ENCODE data around the gene MYO9B.
"Not testable (repeated sequence)": the region's sequence is repeated elsewhere in the genome, so short reads cannot be mapped to it uniquely, and the experiment has no call there.

MYO9B gene

DNA sequence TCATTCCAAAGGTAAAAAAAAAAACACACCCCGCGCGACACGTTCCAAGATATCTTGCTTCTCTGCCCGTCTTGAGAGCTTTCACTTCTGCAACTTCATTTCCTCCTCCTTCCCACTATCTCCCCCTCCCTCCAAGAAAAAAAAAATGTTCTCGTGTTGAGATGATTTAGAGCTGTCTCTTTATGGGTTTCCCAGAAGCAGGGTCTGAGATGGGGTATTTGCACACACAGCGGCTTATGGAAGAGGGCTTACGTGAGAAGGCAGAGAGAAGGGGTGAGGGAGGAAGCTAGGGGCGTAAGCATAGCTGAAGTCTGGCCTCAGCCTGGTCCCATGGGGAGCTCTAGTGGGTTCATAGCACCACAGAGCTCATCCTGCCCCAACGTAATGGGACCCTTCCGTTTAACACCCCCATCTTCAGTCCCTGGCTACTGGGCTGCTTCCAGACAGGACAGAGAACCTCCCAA, 108.3 kb downstream of the MYO9B start:
- Histone ChIP-seq H3K36me3 (ENCODE audit: insufficient read depth, low read length) (peaks cover 32% of the 10 kb centered on the region), H3K9ac (ENCODE audit: low read length) (peak overlapping the region; percentile 45), H3K4me3 (ENCODE audit: low read depth, low read length, poor library complexity, severe bottlenecking) (peak overlapping the region; percentile 11), H3K4me1 (ENCODE audit: insufficient read depth, low read length, severe bottlenecking) (peaks cover 38% of the 10 kb centered on the region), H3F3A (ENCODE audit: insufficient read depth, low read length) (no peaks in the 10 kb centered on the region), H3K4me2 (ENCODE audit: low read length) (peak overlapping the region; percentile 49), H3K9me2 (ENCODE audit: low read depth, low read length) (no peaks in the 10 kb centered on the region), H2AFZ (ENCODE audit: low read length) (no peak overlapping the region), H3K27ac (ENCODE audit: low read depth, low read length, poor library complexity, severe bottlenecking) (peak overlapping the region; percentile 85), H3K9me3 (ENCODE audit: low read length) (no peaks in the 10 kb centered on the region), H3K79me2 (ENCODE audit: insufficient read depth, low read length) (no peaks in the 10 kb centered on the region), H3K27me3 (ENCODE audit: insufficient read depth, low read length) (no peaks in the 10 kb centered on the region), H4K20me1 (ENCODE audit: insufficient read depth, low read length) (no peaks in the 10 kb centered on the region)
- TF ChIP-seq, protein P1, sequence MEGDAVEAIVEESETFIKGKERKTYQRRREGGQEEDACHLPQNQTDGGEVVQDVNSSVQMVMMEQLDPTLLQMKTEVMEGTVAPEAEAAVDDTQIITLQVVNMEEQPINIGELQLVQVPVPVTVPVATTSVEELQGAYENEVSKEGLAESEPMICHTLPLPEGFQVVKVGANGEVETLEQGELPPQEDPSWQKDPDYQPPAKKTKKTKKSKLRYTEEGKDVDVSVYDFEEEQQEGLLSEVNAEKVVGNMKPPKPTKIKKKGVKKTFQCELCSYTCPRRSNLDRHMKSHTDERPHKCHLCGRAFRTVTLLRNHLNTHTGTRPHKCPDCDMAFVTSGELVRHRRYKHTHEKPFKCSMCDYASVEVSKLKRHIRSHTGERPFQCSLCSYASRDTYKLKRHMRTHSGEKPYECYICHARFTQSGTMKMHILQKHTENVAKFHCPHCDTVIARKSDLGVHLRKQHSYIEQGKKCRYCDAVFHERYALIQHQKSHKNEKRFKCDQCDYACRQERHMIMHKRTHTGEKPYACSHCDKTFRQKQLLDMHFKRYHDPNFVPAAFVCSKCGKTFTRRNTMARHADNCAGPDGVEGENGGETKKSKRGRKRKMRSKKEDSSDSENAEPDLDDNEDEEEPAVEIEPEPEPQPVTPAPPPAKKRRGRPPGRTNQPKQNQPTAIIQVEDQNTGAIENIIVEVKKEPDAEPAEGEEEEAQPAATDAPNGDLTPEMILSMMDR (IDR thresholded peaks at IDR 0.05; ENCODE audit: low read length): no peak
- TF ChIP-seq EZH2 (IDR thresholded peaks at IDR 0.05; ENCODE audit: borderline replicate concordance, low read length): no peak

DNA sequence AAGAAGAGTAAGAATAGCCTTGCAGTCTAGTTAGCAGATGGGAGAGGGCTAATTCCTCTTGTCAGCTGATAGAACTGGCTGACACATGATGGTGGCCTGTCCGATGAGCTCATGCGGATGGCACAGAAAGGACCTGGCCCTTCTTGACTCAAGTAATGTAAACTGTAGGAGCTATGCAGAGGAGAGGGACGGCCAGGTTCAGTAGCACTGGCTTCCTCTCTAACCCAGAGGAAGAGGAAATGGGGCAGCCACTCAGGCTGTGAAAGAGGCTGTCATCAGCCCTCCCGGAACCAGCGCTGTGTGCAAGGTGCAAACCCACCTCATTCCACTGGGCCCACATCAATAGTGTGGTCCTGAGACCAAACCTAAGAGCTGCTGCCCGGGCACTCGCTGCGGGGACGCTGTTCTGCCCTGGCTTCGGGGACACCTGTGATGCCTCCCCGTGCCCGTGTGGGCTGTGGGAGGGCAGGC, 108.8 kb downstream of the MYO9B start:
- Histone ChIP-seq H2AFZ (ENCODE audit: low read length) (no peak overlapping the region), H3K27ac (ENCODE audit: low read depth, low read length, poor library complexity, severe bottlenecking) (peak overlapping the region; percentile 85), H4K20me1 (ENCODE audit: insufficient read depth, low read length) (no peaks in the 10 kb centered on the region), H3F3A (ENCODE audit: insufficient read depth, low read length) (no peaks in the 10 kb centered on the region), H3K79me2 (ENCODE audit: insufficient read depth, low read length) (no peaks in the 10 kb centered on the region), H3K27me3 (ENCODE audit: insufficient read depth, low read length) (no peaks in the 10 kb centered on the region), H3K9me2 (ENCODE audit: low read depth, low read length) (no peaks in the 10 kb centered on the region), H3K4me2 (ENCODE audit: low read length) (peak overlapping the region; percentile 49), H3K9me3 (ENCODE audit: low read length) (no peaks in the 10 kb centered on the region), H3K9ac (ENCODE audit: low read length) (peak overlapping the region; percentile 45; the same call in 1 of the 2 replicates), H3K4me3 (ENCODE audit: low read depth, low read length, poor library complexity, severe bottlenecking) (peak overlapping the region; percentile 11), H3K4me1 (ENCODE audit: insufficient read depth, low read length, severe bottlenecking) (peaks cover 35% of the 10 kb centered on the region), H3K36me3 (ENCODE audit: insufficient read depth, low read length) (peaks cover 37% of the 10 kb centered on the region)
- TF ChIP-seq EZH2 (IDR thresholded peaks at IDR 0.05; ENCODE audit: borderline replicate concordance, low read length): no peak
- TF ChIP-seq, protein P1 (IDR thresholded peaks at IDR 0.05; ENCODE audit: low read length): no peak

DNA sequence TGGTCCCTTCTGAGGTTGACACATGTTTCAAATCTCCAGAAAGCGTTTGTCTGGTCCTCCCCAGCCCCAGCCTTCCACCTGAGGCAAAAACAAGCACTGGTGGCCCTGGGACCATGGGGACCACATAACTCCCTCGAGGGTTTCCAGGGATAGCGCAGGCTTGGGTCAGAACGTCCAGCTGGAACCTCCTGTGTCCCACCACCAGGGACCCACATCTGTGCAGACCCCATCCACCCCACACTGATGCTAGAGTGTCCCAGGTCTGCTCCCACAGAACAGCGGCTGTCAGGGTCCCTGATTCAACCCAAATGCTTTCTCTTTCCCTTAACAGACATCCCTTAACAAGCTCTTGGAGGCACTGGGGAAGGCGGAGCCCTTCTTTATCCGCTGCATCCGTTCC, 110.0 kb downstream of the MYO9B start:
- H3K4me2 ChIP-seq (ENCODE audit: low read length): no peak overlapping the region
- no peaks in the 10 kb centered on the region for H3F3A ChIP-seq (ENCODE audit: insufficient read depth, low read length)
- no peak overlapping the region for H3K4me3 ChIP-seq (ENCODE audit: low read depth, low read length, poor library complexity, severe bottlenecking)
- H3K9ac ChIP-seq (ENCODE audit: low read length): no peak overlapping the region
- no peak overlapping the region for H2AFZ ChIP-seq (ENCODE audit: low read length)
- TF ChIP-seq, protein P1 (IDR thresholded peaks at IDR 0.05; ENCODE audit: low read length): no peak
- peak overlapping the region; percentile 35 for H3K27ac ChIP-seq (ENCODE audit: low read depth, low read length, poor library complexity, severe bottlenecking)
- H3K27me3 ChIP-seq (ENCODE audit: insufficient read depth, low read length): no peaks in the 10 kb centered on the region
- peaks cover 43% of the 10 kb centered on the region for H3K4me1 ChIP-seq (ENCODE audit: insufficient read depth, low read length, severe bottlenecking)
- peaks cover 46% of the 10 kb centered on the region for H3K36me3 ChIP-seq (ENCODE audit: insufficient read depth, low read length)
- H4K20me1 ChIP-seq (ENCODE audit: insufficient read depth, low read length): no peaks in the 10 kb centered on the region
- no peaks in the 10 kb centered on the region for H3K9me2 ChIP-seq (ENCODE audit: low read depth, low read length)
- H3K9me3 ChIP-seq (ENCODE audit: low read length): no peaks in the 10 kb centered on the region
- H3K79me2 ChIP-seq (ENCODE audit: insufficient read depth, low read length): no peaks in the 10 kb centered on the region

DNA sequence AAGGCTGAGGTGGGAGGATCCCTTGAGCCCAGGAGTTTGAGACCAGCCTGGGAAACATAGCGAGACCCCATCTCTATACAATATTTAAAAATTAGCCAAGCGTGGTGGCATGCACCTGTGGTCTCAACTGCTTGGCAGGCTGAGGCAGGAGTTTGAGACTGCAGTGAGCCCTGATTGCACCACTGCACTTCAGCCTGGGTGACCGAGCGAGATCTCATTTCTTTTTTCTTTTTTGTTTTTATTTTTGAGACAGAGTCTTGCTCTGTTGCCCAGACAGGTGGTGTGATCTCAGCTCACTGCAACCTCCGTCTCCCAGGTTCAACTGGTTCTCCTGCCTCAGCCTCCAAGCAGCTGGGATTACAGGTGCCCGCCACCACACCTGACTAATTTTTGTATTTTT, 116.2 kb downstream of the MYO9B start:
- H3K4me1 ChIP-seq (ENCODE audit: insufficient read depth, low read length, severe bottlenecking): peaks cover 26% of the 10 kb centered on the region
- not testable (repeated sequence) for H4K20me1 ChIP-seq (ENCODE audit: insufficient read depth, low read length); H3K9me3 ChIP-seq (ENCODE audit: low read length); H3K79me2 ChIP-seq (ENCODE audit: insufficient read depth, low read length); H3K27me3 ChIP-seq (ENCODE audit: insufficient read depth, low read length); H3K4me3 ChIP-seq (ENCODE audit: low read depth, low read length, poor library complexity, severe bottlenecking); H3K9me2 ChIP-seq (ENCODE audit: low read depth, low read length); H3F3A ChIP-seq (ENCODE audit: insufficient read depth, low read length); H2AFZ ChIP-seq (ENCODE audit: low read length); H3K4me2 ChIP-seq (ENCODE audit: low read length); H3K9ac ChIP-seq (ENCODE audit: low read length)
- H3K36me3 ChIP-seq (ENCODE audit: insufficient read depth, low read length): peaks cover 71% of the 10 kb centered on the region
- H3K27ac ChIP-seq (ENCODE audit: low read depth, low read length, poor library complexity, severe bottlenecking): peak overlapping the region; percentile 89
